Endodermal cell (in vitro differentiated cells): ENCODE measurements around the gene LACRT. TPM values are rescaled to one million over a fixed set of nuclear protein-coding genes. Genes with fewer than 3 reads are reported as not detected.
"Not testable (repeated sequence)": the region's sequence is repeated elsewhere in the genome, so short reads cannot be mapped to it uniquely, and the experiment has no call there.

Experiments
- DNase-seq: peaks from one replicate; pipeline ENCODE4 v3.0.0-alpha.2; 2017
- H3K27ac ChIP-seq: 2 replicates; pipeline ENCODE4 v1.5.1; 2013; ENCODE audit warnings: mild to moderate bottlenecking, low read depth, low read length, moderate library complexity
- H3K27me3 ChIP-seq: 2 replicates; pipeline ENCODE4 v1.6.1; 2013; ENCODE audit warnings: mild to moderate bottlenecking, low read length, moderate library complexity; ENCODE audit not compliant: insufficient read depth, control insufficient read depth, poor library complexity, severe bottlenecking
- H3K36me3 ChIP-seq: 2 replicates; pipeline ENCODE4 v1.7.0; 2013; ENCODE audit warnings: mild to moderate bottlenecking, low read length, moderate library complexity; ENCODE audit not compliant: control insufficient read depth, insufficient read depth
- H3K4me1 ChIP-seq: one replicate; pipeline ENCODE4 v1.7.0; 2013; ENCODE audit warnings: low read length; ENCODE audit not compliant: control insufficient read depth, insufficient read depth
- H3K4me3 ChIP-seq: 2 replicates; pipeline ENCODE4 v1.5.1; 2013; ENCODE audit warnings: mild to moderate bottlenecking, low read length, moderate library complexity
- H3K9ac ChIP-seq: 2 replicates; pipeline ENCODE4 v1.6.1; 2013; ENCODE audit warnings: mild to moderate bottlenecking, low read length, moderate library complexity; ENCODE audit not compliant: poor library complexity, severe bottlenecking; ENCODE audit errors: extremely low read depth
- H3K9me3 ChIP-seq: 2 replicates; pipeline ENCODE4 v1.6.1; 2013; ENCODE audit warnings: mild to moderate bottlenecking, low read length, moderate library complexity; ENCODE audit not compliant: control insufficient read depth
- H3K27ac Mint-ChIP-seq: 2 replicates; pipeline ENCODE4 v1.8.0; 2020; ENCODE audit warnings: mixed read lengths
- H3K27me3 Mint-ChIP-seq: 2 replicates; pipeline ENCODE4 v1.8.0; 2021; ENCODE audit warnings: mild to moderate bottlenecking, mixed read lengths; ENCODE audit not compliant: insufficient read depth
- H3K36me3 Mint-ChIP-seq: 2 replicates; pipeline ENCODE4 v1.8.0; 2020; ENCODE audit warnings: low read depth, mixed read lengths
- H3K4me1 Mint-ChIP-seq: 2 replicates; pipeline ENCODE4 v1.8.0; 2020; ENCODE audit warnings: mixed read lengths
- H3K4me3 Mint-ChIP-seq: 2 replicates; pipeline ENCODE4 v1.8.0; 2020; ENCODE audit warnings: mild to moderate bottlenecking, moderate library complexity, mixed read lengths
- H3K9me3 Mint-ChIP-seq: 2 replicates; pipeline ENCODE4 v1.8.0; 2020; ENCODE audit warnings: mild to moderate bottlenecking, mixed read lengths
- CTCF ChIP-seq: fragments of 200-600 bp; sonication (generic); conservative IDR thresholded peaks from 2 replicates; pipeline ENCODE4 v1.5.0; 2021; ENCODE audit warnings: antibody characterized with exemption, mild to moderate bottlenecking
- WGBS, 2 experiments: methylation state at CpG; one replicate each; pipeline versions ENCODE4 v1.1.5 to v1.1.7; 2013; ENCODE audit warnings: missing lambda C conversion rate in 2 of 2, mixed read lengths in 1 of 2; ENCODE audit not compliant: insufficient coverage in 1 of 2, insufficient read length in 1 of 2; 5-methylcytosine and 5-hydroxymethylcytosine counted together
- total RNA-seq, 2 donors: library from RNA; stranded (reverse); fragmentation: NEBNext Ultra II Directional in 1 of 2; extraction: Animal tissue kit (Norgen Biotek cat#: 25700) in 1 of 2; gene quantifications; 2 replicates in 1 of 2; 3 replicates in 1 of 2; pipeline ENCODE4 v1.2.1, GENCODE V29; 2021

The LACRT gene
- total RNA-seq, 2 donors from 2014 or later: not detected

- Histone ChIP-seq H3K36me3 (no peaks in the 10 kb centered on the region), H3K9ac (no peak overlapping the region), H3K4me1 (no peaks in the 10 kb centered on the region), H3K27ac (no peak overlapping the region), H3K9me3 (no peaks in the 10 kb centered on the region), H3K4me3 (no peak overlapping the region), H3K27me3 (no peaks in the 10 kb centered on the region)
- H3K4me1 Mint-ChIP-seq: peaks cover 3% of the 10 kb centered on the region
- H3K4me3 Mint-ChIP-seq: no peak overlapping the region
- no peaks in the 10 kb centered on the region for H3K36me3 Mint-ChIP-seq
- H3K27ac Mint-ChIP-seq: no peak overlapping the region
- no peaks in the 10 kb centered on the region for H3K27me3 Mint-ChIP-seq
- WGBS, 2 experiments: 80% methylated on average over 1 of the region's 3 CpGs; no CpG with 5 or more reads in 1 of the 2 experiments
- H3K9me3 Mint-ChIP-seq: no peaks in the 10 kb centered on the region
- DNase-seq: no peak
- TF ChIP-seq CTCF: no peak
Observed at GRCh38 chr12:54666008-54666407, 31.3 kb upstream of the LACRT start.

GRCh38 chr12:54665022-54665635 lies 30.4 kb upstream of the LACRT start:
- H3K27me3 ChIP-seq, H3K27me3 Mint-ChIP-seq, H3K27ac Mint-ChIP-seq, H3K4me1 ChIP-seq, H3K9me3 ChIP-seq, H3K27ac ChIP-seq, H3K9me3 Mint-ChIP-seq, H3K9ac ChIP-seq, H3K36me3 Mint-ChIP-seq, H3K4me1 Mint-ChIP-seq, H3K36me3 ChIP-seq, H3K4me3 ChIP-seq, DNase-seq, H3K4me3 Mint-ChIP-seq: not testable (repeated sequence)
- WGBS, 2 experiments: 94% methylated on average over 2 of the region's 3 CpGs; no CpG with 5 or more reads in 1 of the 2 experiments

GRCh38 chr12:54663603-54664002 lies 28.9 kb upstream of the LACRT start:
- Mint-ChIP-seq H3K9me3 (peaks cover 2% of the 10 kb centered on the region), H3K4me3 (no peak overlapping the region), H3K27ac (no peak overlapping the region), H3K36me3 (no peaks in the 10 kb centered on the region), H3K27me3 (peaks cover 6% of the 10 kb centered on the region), H3K4me1 (peaks cover 3% of the 10 kb centered on the region)
- H3K27ac ChIP-seq: no peak overlapping the region
- H3K9me3 ChIP-seq: no peaks in the 10 kb centered on the region
- WGBS, 2 experiments: 100% methylated on average over 1 of the region's 3 CpGs; no CpG with 5 or more reads in 1 of the 2 experiments
- no peak for TF ChIP-seq CTCF
- no peak for DNase-seq
- no peaks in the 10 kb centered on the region for H3K4me1 ChIP-seq
- H3K36me3 ChIP-seq: no peaks in the 10 kb centered on the region
- no peak overlapping the region for H3K9ac ChIP-seq
- H3K27me3 ChIP-seq: no peaks in the 10 kb centered on the region
- no peak overlapping the region for H3K4me3 ChIP-seq

GRCh38 chr12:54662026-54662425 lies 27.3 kb upstream of the LACRT start:
- Histone ChIP-seq H3K27me3 (no peaks in the 10 kb centered on the region), H3K36me3 (no peaks in the 10 kb centered on the region), H3K9ac (no peak overlapping the region), H3K9me3 (no peaks in the 10 kb centered on the region), H3K4me3 (no peak overlapping the region), H3K27ac (no peak overlapping the region), H3K4me1 (no peaks in the 10 kb centered on the region)
- peaks cover 2% of the 10 kb centered on the region for H3K9me3 Mint-ChIP-seq
- no peak for DNase-seq
- peaks cover 20% of the 10 kb centered on the region for H3K27me3 Mint-ChIP-seq
- H3K36me3 Mint-ChIP-seq: no peaks in the 10 kb centered on the region
- TF ChIP-seq CTCF: no peak
- no peak overlapping the region for H3K27ac Mint-ChIP-seq
- WGBS, 2 experiments: 83 to 100% methylated on average over 2 to 3 of the region's 3 CpGs
- H3K4me3 Mint-ChIP-seq: no peak overlapping the region
- peaks cover 9% of the 10 kb centered on the region for H3K4me1 Mint-ChIP-seq
